Non-pigmented ciliary epithelial cell (primary cell): Measurements from ENCODE around the gene DSTYK.
"Not testable (repeated sequence)": the region's sequence is repeated elsewhere in the genome, so short reads cannot be mapped to it uniquely, and the experiment has no call there.

ENCODE experiments used
- DNase-seq: peaks from one replicate; pipeline ENCODE4 v3.0.0-alpha.2; 2010; ENCODE audit warnings: low read depth

Gene DSTYK

GRCh38 chr1:205172729-205173366, 38.7 kb downstream of the DSTYK start:
- peak; percentile 96 for DNase-seq

- DNase-seq: no peak
Observed at GRCh38 chr1:205171369-205171768, 40.1 kb downstream of the DSTYK start.

- DNase-seq: no peak
Observed at GRCh38 chr1:205170532-205171269, 40.8 kb downstream of the DSTYK start.

GRCh38 chr1:205169248-205169647, 42.3 kb downstream of the DSTYK start:
- no peak for DNase-seq

- DNase-seq: no peak
Observed at GRCh38 chr1:205168291-205168690, 43.2 kb downstream of the DSTYK start.

GRCh38 chr1:205162301-205162700, 49.2 kb downstream of the DSTYK start:
- DNase-seq: no peak

GRCh38 chr1:205161076-205161475, 50.4 kb downstream of the DSTYK start:
- no peak for DNase-seq

GRCh38 chr1:205158048-205158616, 53.4 kb downstream of the DSTYK start:
- DNase-seq: no peak

GRCh38 chr1:205155665-205156377, 55.7 kb downstream of the DSTYK start:
- DNase-seq: not testable (repeated sequence)

- DNase-seq: no peak
Observed at GRCh38 chr1:205152505-205152904, 59.0 kb downstream of the DSTYK start.

GRCh38 chr1:205150651-205151428, 60.7 kb downstream of the DSTYK start:
- no peak for DNase-seq

GRCh38 chr1:205147191-205147835, 64.2 kb downstream of the DSTYK start:
- DNase-seq: peak; percentile 37

GRCh38 chr1:205144751-205145150, 66.8 kb downstream of the DSTYK start:
- peak; percentile 40 for DNase-seq

- no peak for DNase-seq
Observed at GRCh38 chr1:205144046-205144720, 67.3 kb downstream of the DSTYK start.

- DNase-seq: no peak
Observed at GRCh38 chr1:205142102-205142469, 69.4 kb downstream of the DSTYK start.

GRCh38 chr1:205141236-205142101, 70.0 kb downstream of the DSTYK start:
- peak; percentile 60 for DNase-seq

GRCh38 chr1:205140113-205140512, 71.4 kb downstream of the DSTYK start:
- no peak for DNase-seq

- no peak for DNase-seq
Observed at GRCh38 chr1:205137901-205138300, 73.6 kb downstream of the DSTYK start.

GRCh38 chr1:205133287-205133686, 78.2 kb downstream of the DSTYK start:
- no peak for DNase-seq
